ENCODE results near the gene NAA25.
"Not testable (repeated sequence)": the region's sequence is repeated elsewhere in the genome, so short reads cannot be mapped to it uniquely, and the experiment has no call there.

NAA25 gene

DNA sequence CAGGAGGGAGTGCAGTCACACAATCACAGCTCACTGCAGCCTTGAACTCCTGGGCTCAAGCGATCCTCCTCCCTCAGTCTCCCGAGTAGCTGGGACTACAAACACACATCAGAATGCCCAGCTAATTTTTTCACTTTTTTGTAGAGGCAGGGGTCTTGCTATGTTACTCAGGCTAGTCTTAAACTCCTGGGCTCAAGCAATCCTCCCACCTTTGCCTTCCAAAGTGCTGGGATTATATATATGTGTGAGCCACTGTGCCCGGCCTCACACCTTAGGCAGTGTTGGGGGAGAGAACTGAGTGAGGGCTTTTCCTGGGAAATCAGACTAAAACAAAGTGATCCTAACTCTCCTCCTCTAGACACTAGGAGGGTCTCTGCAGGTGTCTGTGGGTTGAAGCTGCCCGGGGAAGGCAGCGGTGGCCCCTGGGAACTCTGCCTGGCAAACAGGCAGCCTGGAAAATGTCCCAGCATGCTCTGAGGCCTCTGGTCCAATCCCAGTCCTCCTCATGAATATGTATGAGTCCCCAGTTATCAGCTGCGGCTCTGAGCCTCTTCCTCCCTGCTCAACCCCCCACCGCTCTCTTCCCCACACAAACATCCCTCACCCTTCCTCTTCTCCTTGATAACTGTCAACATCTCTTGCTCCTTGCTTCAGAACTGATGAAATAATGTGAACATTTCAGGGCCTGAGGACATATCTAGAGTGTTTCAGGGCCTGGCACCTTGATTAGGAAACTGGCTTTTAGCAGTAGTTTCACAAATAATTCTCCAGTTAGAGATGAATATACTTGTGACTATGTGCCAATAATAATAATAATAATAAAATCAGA, 7.9 kb upstream of the NAA25 start:
- in situ Hi-C loops (cut with MboI; ENCODE audit: low sequenced_read_pairs) = no loop called here

DNA sequence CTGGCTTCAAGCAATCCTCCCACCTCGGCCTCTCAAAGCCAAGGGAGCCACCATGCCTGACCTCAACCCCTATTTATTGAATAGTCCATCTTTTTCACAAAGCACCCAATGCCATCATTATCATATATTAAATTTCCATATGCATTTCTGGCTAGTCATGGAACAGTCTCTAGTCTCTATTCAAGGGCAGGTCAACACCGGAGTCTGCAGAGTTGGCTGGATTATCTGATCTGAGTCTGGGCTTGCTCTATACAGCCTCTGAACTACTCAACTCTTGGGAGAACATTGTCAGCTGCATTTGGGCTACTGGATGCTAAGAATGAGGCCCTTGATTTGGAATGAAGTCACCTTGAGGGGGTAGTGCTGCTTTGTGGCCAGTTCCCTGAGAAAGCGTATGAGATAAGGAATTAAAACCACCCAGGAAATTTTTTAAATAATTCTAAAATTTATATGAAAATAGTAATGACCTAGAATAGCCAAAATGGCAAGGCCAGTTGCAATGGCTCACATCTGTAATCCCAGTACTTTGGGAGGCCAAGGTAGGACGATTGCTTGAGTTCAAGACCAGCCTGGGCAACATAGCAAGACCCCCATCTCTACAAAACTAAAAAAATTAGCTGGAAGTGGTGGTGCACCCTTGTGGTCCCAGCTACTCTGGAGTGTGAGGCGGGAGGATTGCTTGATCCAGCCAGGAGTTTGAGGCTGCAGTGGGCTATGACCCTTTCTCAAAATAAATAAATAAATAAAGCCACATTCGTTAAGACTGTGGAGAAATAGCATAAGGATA, 6.9 kb upstream of the NAA25 start:
- in situ Hi-C loops (cut with MboI; ENCODE audit: low sequenced_read_pairs) = no loop called here

DNA sequence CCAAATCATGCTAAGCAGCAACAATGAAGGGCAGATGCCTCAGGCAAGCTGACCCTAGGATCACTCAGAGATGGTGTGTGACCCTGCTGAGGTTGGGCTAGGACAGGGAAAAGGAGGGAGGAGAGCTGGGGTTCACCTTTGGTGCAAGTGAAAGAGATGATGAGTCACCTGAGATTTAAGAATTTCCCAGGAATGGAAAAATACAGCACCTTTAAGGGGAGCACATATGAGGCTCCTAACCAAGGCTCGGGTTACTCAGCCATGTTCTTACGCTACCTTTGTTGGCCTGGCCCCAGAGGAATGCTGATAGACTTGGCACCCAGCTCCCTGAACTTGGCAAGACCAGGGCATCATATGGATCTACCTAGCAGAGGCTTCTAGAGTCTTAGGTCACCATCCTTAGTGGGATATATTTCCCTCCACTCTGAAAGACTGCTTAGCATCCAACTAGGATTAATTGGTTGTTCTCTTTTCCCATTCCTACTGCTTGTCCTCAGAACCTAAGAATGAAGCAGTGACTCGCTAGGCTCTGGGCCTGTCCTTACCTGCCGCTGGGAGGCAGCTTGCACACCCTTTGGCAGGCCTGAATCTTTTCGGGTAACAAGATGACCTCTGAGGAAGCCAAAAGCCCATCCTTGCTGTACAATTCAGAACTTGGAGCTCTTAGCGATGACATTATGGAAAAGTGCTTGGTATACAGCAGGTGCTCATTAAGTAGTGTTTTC, 4.0 kb upstream of the NAA25 start:
- in situ Hi-C loops (cut with MboI; ENCODE audit: low sequenced_read_pairs) = no loop called here

DNA sequence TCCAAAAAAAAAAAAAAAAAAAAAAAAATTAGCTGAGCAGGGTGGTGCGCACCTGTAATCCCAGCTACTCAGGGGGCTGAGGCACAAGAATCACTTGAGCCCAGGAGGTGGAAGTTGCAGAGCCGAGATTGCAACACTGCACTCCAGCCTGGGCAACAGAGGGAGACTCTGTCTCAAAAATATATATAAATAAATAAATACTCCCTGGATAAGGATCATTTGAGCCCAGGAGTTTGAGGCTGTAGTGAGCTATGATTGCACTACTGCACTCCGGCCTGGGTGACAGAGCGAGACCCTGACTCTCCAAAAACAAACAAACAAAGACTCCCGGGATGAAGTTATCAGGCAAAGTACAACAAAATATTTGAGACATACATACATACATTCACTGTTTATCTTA, 3.3 kb upstream of the NAA25 start:
- in situ Hi-C loops (cut with MboI; ENCODE audit: low sequenced_read_pairs) = no loop called here

DNA sequence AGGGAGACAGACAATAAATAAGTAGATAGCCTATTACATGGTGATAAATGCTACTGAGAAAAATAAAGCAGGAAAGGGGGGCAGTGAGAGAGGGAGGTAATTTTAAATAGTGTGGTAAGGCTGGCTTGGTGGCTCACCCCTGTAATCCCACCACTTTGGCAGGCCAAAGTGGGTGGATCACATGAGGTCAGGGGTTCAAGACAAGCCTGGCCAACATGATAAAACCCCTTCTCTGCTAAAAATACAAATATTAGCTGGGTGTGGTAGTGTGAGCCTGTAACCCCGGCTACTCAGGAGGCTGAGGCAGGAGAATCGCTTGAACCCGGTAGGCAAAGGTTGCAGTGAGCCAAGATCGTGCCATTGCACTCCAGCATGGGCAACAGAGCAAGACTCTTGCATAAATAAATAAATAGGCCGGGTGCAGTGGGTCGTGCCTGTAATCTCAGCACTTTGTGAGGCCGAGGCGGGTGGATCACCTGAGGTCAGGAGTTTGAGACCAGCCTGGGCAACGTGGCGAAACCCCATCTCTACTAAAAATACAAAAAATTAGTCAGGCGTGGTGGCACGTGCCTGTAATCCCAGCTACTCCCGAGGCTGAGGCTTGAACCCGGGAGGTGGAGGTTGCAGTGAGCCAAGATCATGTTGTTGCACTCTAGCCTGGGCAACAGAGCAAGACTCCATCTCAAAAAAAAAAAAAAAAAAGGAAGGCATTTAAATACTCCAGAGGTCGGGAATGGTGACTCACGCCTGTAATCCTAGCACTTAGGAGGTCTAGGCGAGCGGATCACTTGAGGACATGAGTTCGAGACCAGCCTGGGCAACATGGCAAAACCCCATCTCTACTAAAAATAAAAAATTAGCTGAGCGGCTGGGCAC, 2.4 kb upstream of the NAA25 start:
- in situ Hi-C loops (cut with MboI; ENCODE audit: low sequenced_read_pairs) = not testable (repeated sequence)

DNA sequence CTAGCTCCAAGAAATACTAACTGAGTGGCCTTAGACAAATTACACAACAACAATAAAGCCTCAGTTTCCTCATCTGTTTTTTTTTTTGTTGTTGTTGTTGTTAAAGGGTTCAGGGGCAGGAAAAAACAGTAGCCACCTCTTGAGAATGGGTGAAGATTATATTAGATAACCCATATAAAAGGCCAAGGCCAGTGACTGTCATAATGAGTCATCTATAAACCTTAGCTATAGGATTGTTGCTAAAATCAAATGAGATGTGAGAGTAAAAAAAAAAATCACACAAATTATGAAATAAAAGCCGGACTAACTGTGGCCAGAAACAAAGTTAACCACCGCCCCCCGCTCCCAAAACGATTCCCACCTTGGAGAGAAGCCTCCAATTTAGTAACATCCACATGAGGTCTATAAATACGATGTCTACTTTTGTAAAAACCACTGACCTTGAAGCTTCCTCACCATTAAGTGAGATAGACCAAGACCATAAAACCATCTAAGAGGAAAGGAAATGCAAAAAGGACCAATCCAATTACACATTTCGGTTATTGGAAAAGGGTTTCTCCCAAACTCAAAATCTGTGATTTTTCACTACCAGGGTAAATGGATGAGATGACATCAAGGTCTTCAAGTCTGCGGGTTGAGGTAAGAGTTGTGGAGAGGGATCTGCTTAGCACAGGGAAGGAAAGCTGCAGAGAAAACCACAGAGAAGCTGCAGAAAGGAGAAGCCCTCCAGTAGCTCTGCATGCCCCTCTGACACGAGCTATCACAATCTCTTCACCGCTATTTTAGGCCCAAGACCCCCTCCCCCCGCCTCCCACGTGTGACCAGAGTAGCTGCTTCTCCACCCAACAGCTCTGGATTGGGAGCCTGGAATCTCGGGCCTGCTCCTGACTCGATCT, 1.0 kb downstream of the NAA25 start:
- in situ Hi-C loops (cut with MboI; ENCODE audit: low sequenced_read_pairs) = no loop called here

DNA sequence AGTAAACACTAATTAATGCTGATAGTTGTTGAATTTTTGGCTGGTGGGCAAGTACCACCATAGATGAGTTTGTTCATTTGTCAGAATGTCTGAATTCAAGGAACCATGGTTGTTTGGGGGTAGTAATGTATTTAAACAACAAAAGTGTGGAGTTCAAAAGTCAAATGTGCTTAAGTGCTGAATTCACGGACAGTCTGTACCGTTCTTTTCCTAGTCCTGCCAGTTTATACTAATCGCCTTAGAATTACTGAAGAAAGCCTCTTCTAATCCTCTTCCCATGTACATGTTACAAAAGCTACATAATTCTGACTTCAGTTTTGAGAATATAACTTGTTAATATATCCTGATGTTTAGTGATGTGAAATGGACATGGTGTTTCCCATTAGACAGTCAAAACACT, 2.7 kb downstream of the NAA25 start:
- in situ Hi-C loops (cut with MboI; ENCODE audit: low sequenced_read_pairs) = no loop called here

DNA sequence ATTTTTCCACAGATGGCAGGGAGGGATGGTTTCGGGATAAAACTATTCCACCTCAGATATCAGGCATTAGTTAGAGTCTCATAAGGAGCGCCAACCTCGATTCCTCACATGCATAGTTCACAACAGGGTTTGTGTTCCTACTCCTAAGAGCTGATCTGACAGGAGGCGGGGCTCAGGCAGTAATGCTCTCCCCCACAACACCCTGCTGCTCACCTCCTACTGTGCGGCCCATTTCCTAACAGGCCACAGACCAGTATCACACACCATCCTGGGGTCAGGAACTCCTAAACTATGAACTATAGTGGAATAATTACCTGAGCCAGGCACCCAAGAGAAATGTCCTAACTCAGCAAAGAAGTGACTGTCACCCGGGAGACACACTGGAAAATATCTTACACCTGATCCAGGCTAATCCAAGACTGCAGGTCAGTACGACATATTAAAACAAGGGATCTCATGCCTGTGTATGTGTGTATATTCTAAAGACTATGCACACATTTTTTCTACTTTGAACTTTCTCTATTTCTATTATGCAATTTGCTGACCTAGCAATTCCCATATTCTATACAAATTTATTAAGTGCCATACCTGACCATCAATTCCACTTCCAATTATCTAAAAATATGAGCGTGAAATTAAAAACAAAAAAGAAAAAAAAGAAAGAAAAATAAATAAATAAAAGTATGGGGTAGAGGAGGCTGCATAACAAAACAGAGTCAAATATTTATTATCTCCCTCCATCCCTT, 4.7 kb downstream of the NAA25 start:
- in situ Hi-C loops (cut with MboI; ENCODE audit: low sequenced_read_pairs) = no loop called here

DNA sequence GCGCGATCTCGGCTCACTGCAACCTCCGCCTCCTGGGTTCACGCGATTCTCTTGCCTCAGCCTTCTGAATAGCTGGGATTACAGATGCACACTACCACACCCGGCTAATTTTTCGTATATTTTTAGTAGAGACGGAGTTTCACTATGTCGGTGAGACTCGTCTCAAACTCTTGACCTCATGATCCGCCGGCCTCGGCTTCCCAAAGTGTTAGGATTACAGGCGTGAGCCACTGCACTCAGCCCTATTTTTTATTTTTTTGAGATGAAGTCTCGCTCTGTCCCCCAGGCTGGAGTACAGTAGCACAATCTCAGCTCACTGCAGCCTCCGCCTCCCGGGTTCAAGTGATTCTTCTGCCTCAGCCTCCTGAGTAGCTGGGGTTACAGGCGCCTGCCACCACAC, 5.8 kb downstream of the NAA25 start:
- in situ Hi-C loops (cut with MboI; ENCODE audit: low sequenced_read_pairs) = not testable (repeated sequence)

DNA sequence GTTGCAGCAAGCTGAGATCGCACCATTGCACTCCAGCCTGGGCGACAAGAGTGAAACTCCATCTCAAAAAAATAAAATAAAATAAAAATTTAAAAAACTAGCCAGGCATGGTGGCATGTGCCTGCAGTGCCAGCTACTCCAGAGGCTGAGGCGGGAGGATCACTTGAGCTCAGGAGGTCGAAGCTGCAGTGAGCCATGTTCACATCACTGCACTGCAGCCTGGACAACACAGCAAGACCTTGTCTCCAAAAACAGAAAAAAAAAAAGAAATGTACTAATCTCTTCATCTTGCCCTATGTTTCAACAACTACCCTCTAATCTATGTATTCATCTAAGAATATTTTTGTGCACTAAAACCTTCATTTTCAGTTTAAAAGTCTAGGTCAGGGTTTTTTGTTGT, 6.5 kb downstream of the NAA25 start:
- in situ Hi-C loops (cut with MboI; ENCODE audit: low sequenced_read_pairs) = no loop called here

DNA sequence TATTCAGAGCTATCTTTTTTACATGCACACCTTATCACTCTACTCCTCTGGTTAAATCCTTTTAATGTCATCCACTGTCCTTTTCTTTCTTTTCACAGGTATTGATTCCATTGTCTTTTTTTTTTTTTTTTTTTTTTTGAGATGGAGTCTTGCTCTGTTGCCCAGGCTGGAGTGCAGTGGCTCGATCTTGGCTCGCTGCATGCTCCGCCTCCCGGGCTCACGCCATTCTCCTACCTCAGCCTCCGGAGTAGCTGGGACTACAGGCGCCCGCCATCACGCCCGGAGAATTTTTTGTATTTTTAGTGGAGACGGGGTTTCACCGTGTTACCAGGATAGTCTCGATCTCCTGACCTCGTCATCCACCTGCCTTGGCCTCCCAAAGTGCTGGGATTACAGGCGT, 8.1 kb downstream of the NAA25 start:
- in situ Hi-C loops (cut with MboI; ENCODE audit: low sequenced_read_pairs) = not testable (repeated sequence)

DNA sequence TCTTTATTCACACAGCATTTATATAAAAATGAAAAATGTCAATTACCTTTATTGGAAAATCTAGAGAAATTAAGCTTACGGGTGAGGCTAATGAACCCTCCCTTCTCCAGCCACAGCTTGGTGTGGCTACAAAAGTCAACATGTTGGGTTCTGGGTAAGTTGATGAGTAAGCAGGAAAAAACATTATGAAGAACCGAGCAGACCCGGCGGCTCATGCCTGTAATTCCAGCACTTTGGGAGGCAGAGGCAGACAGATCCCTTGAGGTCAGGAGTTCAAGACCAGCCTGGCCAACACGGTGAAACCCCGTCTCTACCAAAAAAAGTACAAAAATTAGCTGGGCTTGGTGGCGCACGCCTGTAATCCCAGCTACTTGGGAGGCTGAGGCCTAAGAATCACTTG, 10.9 kb downstream of the NAA25 start:
- in situ Hi-C loops (cut with MboI; ENCODE audit: low sequenced_read_pairs) = no loop called here

DNA sequence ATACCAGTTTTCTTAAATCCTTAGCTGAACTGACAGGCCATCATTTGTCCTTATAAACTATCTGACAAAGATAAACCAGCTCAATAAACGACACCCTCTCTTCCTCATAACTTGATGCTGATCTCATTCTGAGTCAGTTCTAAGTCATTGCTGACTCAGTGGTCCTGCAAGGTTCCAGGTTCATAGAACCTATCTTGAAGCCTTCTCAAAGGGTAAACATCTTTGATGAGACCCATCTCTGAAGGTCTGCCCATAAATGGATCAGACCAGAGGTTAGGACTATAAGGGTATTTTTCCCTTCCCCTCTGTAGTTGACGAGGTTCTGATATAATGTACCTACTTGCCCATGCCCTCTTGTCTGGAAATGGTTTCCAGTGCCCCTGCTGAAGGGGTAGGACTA, 11.9 kb downstream of the NAA25 start:
- in situ Hi-C loops (cut with MboI; ENCODE audit: low sequenced_read_pairs) = no loop called here

DNA sequence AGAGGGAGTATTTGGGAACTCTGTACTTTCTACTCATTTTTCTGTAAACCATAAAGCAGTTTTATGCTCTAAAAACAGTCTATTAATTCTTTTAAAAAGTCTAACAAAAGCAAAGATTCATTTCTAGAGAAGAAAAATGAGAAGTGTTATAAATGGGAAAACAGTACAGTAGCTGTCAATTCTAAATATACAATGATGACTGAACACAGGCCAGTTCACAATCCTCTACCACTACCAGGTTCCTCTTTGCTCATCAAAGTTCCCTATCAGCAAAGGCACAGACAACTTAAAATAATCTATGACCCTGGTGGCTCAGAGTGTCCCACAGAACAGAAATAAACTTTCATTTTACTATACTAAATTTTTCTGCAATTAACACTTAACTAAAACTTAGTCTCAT, 12.5 kb downstream of the NAA25 start:
- in situ Hi-C loops (cut with MboI; ENCODE audit: low sequenced_read_pairs) = no loop called here

DNA sequence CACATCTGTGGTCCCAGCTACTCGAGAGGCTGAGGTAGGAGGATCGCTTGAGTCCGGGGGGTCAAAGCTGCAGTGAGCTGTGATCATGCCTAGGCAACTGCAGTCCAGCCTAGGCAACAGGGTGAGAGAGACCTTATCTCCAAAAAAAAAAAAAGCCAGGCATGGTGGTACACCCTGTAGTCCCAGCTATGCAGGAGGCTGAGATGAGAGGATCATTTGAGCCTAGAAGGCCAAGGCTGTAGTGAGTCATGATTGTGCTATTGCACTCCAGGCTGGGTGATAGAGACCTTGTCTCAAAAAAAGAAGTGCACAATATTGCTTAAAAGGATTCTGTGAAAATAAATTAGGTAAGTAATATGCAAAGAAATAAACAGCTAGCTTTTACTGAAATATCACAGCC, 17.0 kb downstream of the NAA25 start:
- in situ Hi-C loops (cut with MboI; ENCODE audit: low sequenced_read_pairs) = no loop called here

DNA sequence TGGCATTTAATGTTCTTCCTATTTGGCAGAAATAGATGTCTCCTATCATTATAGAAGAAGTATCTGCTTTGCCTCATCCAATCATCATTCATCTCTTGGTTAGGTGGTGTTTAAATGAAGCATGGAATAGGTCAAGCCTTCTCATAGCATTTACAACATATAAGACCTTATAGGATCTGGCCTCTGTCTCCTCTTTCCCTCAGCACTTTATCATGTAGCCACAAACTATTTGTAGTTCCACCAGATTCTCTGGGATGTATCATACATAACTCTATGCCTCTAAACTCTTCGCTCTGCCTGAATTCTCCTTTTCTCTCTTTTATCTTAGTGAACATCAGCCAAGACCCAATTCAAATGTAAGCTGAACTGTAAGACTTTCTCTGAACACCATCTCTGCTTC, 20.7 kb downstream of the NAA25 start:
- in situ Hi-C loops (cut with MboI; ENCODE audit: low sequenced_read_pairs) = no loop called here

DNA sequence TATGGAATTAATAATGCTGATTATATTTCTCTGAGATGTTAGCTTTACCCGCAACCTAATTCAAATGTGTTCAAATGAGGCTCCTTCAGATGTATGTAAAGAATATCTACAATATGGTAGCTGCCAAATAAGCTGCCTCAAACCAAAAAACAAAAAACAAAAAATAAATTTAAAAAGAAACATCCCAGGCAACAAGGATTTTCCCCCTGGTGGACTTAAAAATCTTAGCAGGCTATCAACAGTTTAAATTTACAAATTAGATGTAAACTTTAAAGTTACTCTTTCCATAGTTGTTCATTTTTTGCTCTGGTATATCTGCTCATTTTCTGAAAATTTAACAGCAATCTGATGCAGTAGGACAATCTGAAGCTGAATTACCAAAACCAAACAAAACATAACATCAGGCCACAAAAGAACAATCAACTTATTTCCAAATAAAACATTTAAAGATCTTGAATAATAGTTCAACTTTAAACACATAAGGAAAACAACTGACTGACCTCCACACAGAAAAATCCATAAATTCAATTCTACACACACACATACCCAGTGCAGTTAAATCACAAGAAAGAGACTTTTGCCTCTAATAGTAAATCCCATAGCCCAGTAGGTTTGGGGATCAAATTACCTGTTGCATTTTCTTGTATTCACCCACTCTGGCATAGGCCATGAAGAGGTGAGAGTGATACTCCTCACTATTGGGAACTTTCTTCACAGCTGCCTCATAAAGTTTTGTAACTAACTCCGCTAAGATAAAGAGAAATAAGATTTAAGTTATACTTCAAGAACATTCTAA, 21.3 kb downstream of the NAA25 start:
- in situ Hi-C loops (cut with MboI; ENCODE audit: low sequenced_read_pairs) = no loop called here

DNA sequence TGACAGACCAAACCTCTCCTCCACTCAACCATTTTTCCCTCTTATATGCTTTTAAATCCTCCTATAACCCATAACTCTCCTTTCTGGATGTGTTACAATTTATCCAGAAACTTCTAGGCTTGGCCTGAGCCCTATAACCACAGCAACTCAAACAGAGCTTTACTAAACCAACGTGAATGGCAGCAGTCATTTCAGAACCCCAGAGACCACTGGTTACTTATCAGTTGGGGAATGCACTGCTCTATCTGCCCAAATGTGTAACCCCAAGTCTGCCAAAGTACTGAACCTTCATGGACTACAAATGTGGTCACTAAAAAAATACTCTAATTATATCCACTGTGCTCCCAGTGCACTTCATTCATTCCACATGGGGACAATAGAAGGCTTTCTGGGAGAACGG, 42.0 kb downstream of the NAA25 start:
- in situ Hi-C loops (cut with MboI; ENCODE audit: low sequenced_read_pairs) = no loop called here

Data from HL-60/S4 treated with phorbol 12-myristate 13-acetate at 8.2 ng/mL for 4 days and 3 days (cell line).